Eye (tissue), 1 donor: ENCODE measurements around the gene CFAP65.
A peak's percentile ranks its signal among the peaks of the same experiment; 100 is the strongest.

Experiments
- DNase-seq: peaks from one replicate; pipeline ENCODE4 v3.0.0-alpha.2; 2015

CFAP65 gene

GRCh38 chr2:219059725-219060682, 18.7 kb upstream of the CFAP65 start:
- DNase-seq, result peak; percentile 35

DNA sequence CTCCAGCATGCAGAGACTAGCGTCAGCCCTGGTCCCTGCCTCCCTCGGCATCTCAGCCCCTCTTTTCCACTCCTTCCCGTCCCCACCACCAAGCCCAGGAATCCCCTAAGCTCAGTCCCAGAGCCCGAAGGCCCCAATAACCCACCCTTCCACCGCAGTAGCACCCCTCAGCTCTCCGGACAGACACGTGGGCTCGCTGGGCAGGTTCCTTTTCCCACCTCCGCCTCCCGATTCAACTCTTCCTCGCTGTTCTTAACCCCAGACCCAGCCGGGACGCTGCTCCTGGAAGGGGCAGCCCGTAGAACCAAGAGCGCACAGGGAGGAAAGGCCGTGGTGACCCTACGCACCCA, 18.0 kb upstream of the CFAP65 start:
- DNase-seq, result peak; percentile 29

GRCh38 chr2:219058541-219059374, 17.4 kb upstream of the CFAP65 start:
- peak; percentile 16 for DNase-seq

GRCh38 chr2:219057709-219058540, 16.6 kb upstream of the CFAP65 start:
- DNase-seq, result peak; percentile 85

GRCh38 chr2:219056896-219057708, 15.8 kb upstream of the CFAP65 start:
- DNase-seq, result peak; percentile 18

DNA sequence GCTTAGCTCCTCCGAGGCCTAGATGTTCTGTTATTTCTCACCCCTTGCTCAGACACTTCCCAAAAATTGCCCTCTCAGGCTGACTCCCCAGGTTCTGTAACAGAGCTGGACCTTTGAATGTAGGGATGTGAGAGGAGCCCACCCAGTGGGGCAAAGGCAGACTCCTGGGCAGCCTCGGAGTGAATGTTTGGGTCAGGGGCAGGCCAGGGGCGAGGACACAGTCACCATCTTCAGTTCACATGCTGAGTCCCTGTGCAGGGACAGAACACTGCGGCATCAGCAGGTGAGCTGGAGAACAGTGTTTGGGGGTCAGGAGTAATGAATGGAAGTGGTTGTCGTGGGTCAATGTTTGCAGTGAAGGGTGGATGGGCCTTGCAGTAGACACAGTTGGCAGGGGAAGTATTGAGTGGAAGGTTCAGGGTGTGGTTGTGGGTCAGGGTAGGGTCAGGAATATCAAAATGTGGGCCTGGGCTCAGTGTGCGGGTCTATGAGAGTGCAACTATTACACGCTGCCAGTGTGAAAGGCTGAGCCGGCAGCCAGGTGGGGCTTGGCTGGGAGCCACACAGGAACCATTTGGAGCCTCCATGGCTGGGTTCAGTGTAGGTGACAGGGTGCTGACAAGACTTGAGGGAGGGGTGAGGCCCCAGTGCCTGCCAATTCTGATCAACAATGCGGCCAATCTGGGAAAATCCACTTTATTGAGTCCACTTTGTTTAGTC, 15.0 kb upstream of the CFAP65 start:
- no peak for DNase-seq

GRCh38 chr2:219054956-219055903, 13.9 kb upstream of the CFAP65 start:
- no peak for DNase-seq

DNA sequence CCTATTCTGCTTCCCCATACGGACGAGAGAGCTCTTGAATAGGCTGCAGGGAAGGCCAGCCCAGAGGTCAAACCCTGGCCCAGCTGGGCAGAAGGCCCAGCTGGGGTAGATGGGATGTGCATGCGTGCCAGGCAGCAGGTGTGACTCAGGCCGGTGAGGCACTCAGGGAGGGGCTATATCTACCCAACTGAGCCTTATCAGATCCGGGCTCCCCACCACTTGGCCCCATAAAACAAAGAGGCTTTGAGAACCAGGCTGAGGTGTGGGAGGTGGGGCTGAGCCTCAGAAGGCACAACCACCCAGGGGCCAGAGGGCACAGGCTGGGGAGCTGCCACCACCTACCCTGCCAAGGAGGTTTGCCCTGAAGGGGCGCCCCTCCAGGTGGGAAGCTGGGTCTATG, 8.0 kb upstream of the CFAP65 start:
- no peak for DNase-seq

DNA sequence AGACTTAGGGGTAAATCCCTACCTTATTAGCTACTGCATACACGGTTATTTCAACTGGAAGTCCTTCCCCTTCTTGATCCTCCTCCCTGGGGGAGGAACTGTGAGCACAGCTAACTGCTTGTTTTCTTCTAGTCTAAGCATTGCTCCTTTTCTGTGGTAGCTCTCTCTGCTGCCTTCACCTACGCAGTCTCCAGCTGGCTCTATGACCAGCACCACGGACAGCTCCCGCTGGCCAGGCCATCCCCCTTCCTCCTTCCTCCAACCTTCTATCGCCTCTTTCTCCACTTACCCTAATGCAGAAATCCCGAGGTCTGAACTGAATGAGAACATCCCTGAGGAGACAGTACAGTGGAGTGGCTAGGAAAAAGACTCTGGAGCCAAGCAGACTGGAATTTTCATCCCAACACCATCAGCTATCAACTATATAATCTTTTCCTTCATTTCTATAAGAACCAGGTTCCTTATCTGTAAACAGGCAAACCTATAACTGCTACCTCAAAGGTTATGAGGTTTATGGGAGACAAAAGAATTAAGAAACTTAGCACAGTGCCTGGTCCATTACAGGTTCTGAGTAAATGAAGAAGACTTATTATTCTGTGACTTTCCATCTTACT, 4.7 kb upstream of the CFAP65 start:
- DNase-seq, result peak; percentile 72

DNA sequence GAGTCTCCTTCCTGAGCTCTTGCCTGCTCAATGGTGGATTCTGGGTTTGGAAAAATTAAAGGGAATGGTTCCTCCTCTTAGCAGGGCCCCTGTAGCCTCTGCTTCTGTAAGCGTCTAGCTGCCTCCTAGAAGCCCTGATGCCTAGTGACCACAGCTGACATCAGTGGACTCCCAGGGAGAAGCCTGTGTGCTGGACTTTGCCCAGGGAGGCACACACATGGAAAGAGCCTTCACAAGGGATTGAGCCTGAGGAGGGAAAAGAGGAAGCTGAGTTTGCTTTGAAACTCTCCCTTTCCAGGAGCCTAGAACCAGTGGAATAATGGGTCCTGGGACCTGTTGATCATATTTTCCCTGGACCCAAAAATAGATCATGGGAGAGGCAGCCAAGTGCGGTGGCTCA, 1.4 kb upstream of the CFAP65 start:
- DNase-seq, result no peak

DNA sequence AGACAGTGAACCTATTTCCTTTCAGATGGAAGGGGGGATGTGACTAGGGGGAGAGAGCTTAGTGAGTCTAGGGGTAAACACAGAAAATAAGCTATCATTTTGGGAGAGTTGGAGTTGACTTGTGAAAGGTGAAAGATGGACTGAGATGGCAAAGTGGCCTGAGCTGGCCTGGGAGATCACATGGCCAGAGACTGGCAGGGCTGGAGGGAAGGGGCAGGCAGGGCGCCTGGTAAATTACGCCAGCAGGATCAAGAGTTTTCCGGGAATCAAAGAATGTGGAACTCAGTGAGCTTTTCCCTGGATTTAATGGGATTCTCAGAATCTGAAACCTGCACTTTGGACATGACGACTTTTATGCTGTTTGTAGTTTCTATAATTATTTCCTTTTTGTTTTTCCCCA, 841 bp upstream of the CFAP65 start:
- no peak for DNase-seq

GRCh38 chr2:219038600-219038999, 2.7 kb downstream of the CFAP65 start:
- DNase-seq, result no peak

DNA sequence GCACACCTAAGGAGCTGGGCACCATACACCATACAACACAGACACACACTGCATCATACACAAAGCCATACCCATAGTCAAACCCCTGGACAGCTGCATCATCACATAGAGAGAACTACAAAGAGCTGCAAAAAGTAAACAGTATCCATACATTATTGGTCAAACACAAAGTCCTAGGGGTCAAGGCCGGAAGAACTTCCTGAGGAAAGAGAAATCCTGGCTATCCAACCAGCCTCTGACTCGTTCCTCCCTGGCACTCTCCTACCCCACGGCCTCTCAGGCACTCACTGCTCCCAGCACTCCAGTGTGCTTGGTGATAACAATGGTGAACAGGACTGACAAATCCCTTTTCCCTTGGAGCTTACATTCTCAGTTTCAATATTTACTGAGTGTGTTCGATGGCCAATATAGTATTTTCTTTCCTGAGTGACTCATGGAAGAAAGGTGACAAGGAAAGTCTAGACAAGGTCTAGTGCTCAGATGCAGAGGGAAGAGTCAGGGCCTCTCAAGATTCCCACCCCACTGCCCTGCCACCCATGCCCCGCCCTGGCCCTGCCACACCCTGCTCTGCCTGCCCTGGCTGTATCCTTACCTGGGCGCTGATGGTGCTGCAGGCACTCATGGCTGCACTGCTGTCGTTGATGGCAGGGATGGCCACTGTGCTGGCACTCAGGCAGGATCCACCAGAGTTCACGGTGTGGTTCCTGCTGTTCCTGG, 3.4 kb downstream of the CFAP65 start:
- no peak for DNase-seq

DNA sequence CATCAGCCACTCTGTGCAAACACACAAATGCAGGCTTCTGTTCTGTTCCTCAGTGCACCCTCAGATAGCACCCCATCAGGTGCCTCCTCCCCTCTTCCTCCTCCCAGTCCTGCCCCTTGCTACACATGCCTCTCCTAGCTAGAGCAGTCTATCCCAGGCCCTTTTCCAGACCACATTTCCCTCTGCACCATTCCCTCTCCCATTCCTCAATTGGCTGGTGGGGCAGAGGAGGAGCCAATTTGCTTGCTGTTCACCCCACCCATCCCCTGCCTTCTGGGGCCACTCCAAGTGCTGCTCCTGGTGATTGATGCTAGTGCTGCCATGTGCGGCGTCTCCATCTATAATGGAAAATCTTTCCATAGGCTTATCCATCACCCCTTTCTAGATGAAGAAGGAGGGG, 5.4 kb downstream of the CFAP65 start:
- no peak for DNase-seq

- no peak for DNase-seq
Measured at GRCh38 chr2:219034823-219035222, 6.5 kb downstream of the CFAP65 start.

GRCh38 chr2:219032051-219032745, 9.1 kb downstream of the CFAP65 start:
- DNase-seq, result no peak

GRCh38 chr2:219031005-219031738, 10.1 kb downstream of the CFAP65 start:
- DNase-seq, result no peak
